ENCODE measurements around the gene COG5.

COG5 gene

GRCh38 chr7:107344799-107345198, 218.9 kb downstream of the COG5 start:
- no peak overlapping the region for H3K4me3 ChIP-seq (ENCODE audit: low read depth, low read length)

- no peak overlapping the region for H3K4me3 ChIP-seq (ENCODE audit: low read depth, low read length)
Measured at GRCh38 chr7:107344286-107344685, 219.4 kb downstream of the COG5 start.

- no peak overlapping the region for H3K4me3 ChIP-seq (ENCODE audit: low read depth, low read length)
Measured at GRCh38 chr7:107338080-107338479, 225.6 kb downstream of the COG5 start.

GRCh38 chr7:107332488-107333269, 231.0 kb downstream of the COG5 start:
- H3K4me3 ChIP-seq (ENCODE audit: low read depth, low read length) = no peak overlapping the region

GRCh38 chr7:107330478-107330877, 233.2 kb downstream of the COG5 start:
- H3K4me3 ChIP-seq (ENCODE audit: low read depth, low read length) = no peak overlapping the region

- no peak overlapping the region for H3K4me3 ChIP-seq (ENCODE audit: low read depth, low read length)
Measured at GRCh38 chr7:107327986-107328569, 235.6 kb downstream of the COG5 start.

GRCh38 chr7:107326061-107326460, 237.7 kb downstream of the COG5 start:
- no peak overlapping the region for H3K4me3 ChIP-seq (ENCODE audit: low read depth, low read length)

GRCh38 chr7:107322015-107322414, 241.7 kb downstream of the COG5 start:
- no peak overlapping the region for H3K4me3 ChIP-seq (ENCODE audit: low read depth, low read length)

- H3K4me3 ChIP-seq (ENCODE audit: low read depth, low read length) = no peak overlapping the region
Measured at GRCh38 chr7:107321611-107322010, 242.1 kb downstream of the COG5 start.

GRCh38 chr7:107319724-107320228, 243.9 kb downstream of the COG5 start:
- H3K4me3 ChIP-seq (ENCODE audit: low read depth, low read length) = no peak overlapping the region

- H3K4me3 ChIP-seq (ENCODE audit: low read depth, low read length) = no peak overlapping the region
Measured at GRCh38 chr7:107318523-107319160, 245.1 kb downstream of the COG5 start.

GRCh38 chr7:107315716-107316220, 248.0 kb downstream of the COG5 start:
- no peak overlapping the region for H3K4me3 ChIP-seq (ENCODE audit: low read depth, low read length)

- H3K4me3 ChIP-seq (ENCODE audit: low read depth, low read length) = no peak overlapping the region
Measured at GRCh38 chr7:107313355-107313754, 250.4 kb downstream of the COG5 start.

GRCh38 chr7:107312418-107312817, 251.3 kb downstream of the COG5 start:
- H3K4me3 ChIP-seq (ENCODE audit: low read depth, low read length) = no peak overlapping the region

GRCh38 chr7:107309296-107309695, 254.4 kb downstream of the COG5 start:
- no peak overlapping the region for H3K4me3 ChIP-seq (ENCODE audit: low read depth, low read length)

- no peak overlapping the region for H3K4me3 ChIP-seq (ENCODE audit: low read depth, low read length)
Measured at GRCh38 chr7:107304636-107305035, 259.1 kb downstream of the COG5 start.

GRCh38 chr7:107304063-107304462, 259.7 kb downstream of the COG5 start:
- no peak overlapping the region for H3K4me3 ChIP-seq (ENCODE audit: low read depth, low read length)

- H3K4me3 ChIP-seq (ENCODE audit: low read depth, low read length) = no peak overlapping the region
Measured at GRCh38 chr7:107302250-107302847, 261.4 kb downstream of the COG5 start.

GRCh38 chr7:107294182-107294581, 269.5 kb downstream of the COG5 start:
- H3K4me3 ChIP-seq (ENCODE audit: low read depth, low read length) = no peak overlapping the region

GRCh38 chr7:107292591-107292990, 271.1 kb downstream of the COG5 start:
- H3K4me3 ChIP-seq (ENCODE audit: low read depth, low read length) = no peak overlapping the region

- no peak overlapping the region for H3K4me3 ChIP-seq (ENCODE audit: low read depth, low read length)
Measured at GRCh38 chr7:107291434-107291833, 272.3 kb downstream of the COG5 start.

All from iPS-11a (cell line).